ENCODE data around the gene KNOP1.
"Not testable (repeated sequence)": the region's sequence is repeated elsewhere in the genome, so short reads cannot be mapped to it uniquely, and the experiment has no call there.

The KNOP1 gene

GRCh38 chr16:19683453-19684236 lies 34.4 kb downstream of the KNOP1 start:
- no peak for DNase-seq (ENCODE audit: low read depth)

DNA sequence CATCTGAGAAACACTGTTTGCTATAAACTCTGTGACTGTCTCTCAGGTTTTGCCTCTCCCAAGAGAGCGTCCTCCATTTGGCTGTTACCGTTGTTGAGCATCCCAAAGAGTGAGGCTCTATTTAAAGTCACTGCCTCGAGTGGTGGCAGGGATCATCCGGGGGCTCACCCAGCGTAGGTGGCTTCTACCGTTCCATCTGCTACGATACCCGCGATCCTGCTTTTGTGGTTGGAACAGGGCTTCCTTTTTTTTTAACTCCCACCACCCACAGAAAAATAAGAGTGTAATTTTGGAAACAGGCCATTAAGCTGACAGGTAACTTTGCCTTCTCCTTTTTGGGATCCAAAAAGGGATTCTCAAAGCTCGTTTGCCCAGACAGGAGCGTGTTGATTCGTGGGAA lies 36.4 kb downstream of the KNOP1 start:
- no peak for DNase-seq (ENCODE audit: low read depth)

DNA sequence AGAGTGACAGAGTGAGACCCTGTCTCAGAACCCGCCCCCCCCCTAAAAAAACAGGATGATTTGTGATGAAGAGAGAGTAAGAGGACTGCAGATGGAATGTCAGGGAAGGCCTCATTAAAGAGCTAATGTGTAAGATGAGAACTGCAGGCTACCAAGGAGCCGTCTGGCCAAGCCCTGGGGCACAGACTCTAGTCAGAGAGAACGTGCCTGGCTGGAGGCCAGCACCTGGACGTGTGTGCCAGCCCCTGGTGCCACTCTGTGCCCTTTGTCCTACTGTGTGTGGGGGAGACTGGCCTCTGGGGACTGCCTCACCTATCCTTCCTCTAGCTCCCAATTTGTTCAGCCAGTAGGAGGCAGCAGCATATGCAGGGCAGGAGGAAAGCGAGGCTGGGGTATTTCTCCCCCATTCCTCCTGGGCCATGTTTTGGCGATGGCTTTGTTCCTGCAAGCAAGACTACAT lies 37.1 kb downstream of the KNOP1 start:
- no peak for DNase-seq (ENCODE audit: low read depth)

DNA sequence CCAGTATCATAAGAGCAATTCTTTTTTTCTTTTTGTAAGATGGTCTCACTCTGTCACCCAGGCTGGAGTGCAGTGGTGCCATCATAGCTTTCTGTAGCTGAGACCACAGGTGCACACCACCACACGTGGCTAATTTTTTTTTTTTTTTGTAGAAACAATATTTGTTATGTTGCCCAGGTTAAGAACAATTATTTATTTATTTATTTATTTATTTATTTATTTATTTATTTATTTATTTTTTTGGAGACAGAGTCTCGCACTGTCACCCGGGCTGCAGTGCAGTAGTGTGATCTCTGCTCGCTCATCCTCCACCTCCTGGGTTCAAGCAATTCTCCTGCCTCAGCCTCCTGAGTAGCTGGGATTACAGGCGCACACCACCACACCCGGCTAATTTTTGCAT lies 38.7 kb downstream of the KNOP1 start:
- DNase-seq (ENCODE audit: low read depth): not testable (repeated sequence)

DNA sequence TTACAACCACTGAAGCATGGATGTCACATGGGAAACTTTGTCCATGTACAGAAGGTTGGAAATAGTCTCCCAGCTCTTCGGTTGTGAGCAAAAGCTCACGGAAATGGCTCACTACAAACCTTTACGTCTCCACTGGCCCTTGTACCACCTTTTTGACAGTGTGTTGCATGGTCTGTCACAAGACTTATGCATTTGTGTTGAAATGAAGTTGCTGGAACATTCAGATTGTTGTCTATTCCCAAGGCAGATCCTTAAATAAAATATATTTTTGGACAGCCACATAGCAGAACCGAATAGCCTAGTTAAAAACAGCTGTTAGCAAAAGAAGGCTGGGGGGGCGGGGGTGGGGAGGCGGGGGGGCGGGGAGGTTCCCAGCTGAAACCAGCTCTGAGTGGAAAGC lies 39.2 kb downstream of the KNOP1 start:
- DNase-seq (ENCODE audit: low read depth): no peak

DNA sequence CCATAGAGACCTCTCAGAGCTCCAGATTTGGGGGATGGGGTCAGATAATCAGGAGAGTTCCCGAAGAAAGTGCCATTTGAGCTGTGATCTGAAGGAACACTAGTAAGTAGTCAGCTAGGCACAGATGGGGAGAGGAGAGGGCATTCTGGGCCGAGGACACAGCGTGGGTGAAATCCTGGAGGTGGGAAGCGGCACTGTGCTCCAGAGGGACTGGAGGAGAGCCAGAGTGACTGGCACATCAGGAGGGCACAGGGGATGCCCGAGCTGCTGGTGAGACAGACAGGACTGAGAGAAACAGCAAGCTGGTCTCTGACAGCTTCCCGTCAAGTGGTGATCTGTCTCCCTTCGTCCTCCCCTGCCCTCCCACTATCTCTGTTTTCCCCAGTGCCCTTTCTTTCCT lies 40.6 kb downstream of the KNOP1 start:
- no peak for DNase-seq (ENCODE audit: low read depth)

GRCh38 chr16:19674485-19674884 lies 43.5 kb downstream of the KNOP1 start:
- no peak for DNase-seq (ENCODE audit: low read depth)

GRCh38 chr16:19672378-19672777 lies 45.6 kb downstream of the KNOP1 start:
- no peak for DNase-seq (ENCODE audit: low read depth)

DNA sequence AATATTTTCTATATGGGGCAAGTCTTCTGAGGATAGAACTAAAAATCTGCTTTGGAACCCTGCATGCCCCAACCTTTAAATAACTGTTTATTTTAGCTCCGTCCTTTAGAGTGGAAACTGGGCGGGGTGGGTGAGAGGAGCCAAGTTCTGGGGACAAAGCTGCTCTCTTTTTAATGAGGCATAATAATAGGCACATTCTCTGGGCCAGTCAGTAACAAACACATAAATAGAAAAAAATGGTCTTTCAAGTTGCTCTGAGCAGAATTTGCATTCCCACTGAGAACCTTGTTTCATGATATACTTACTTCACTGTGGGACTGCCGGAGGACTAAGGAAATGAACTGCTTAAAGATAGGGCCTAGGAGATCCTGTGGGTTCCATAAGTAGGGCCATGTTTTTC lies 51.5 kb downstream of the KNOP1 start:
- DNase-seq (ENCODE audit: low read depth): no peak

- DNase-seq (ENCODE audit: low read depth): not testable (repeated sequence)
Observed at GRCh38 chr16:19665313-19665712, 52.7 kb downstream of the KNOP1 start.

DNA sequence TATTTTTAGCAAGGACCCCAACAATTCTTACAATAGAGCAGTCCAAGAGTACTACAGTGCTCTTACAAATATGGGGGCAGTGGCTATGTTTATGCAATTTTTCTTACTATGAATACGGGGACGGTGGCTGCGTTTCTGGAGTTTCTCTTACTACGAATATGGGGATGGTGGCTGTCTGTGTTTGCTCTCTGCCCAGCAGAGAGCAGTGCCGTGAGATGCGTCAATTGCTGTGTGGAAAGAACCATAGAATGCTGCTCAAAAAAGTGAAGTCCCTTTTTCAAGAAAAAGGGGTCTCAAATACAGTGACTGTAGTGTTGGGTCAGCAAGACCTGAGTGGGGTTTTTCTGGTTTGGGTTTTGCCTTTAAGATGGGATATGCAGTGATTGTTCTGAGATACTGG lies 53.9 kb downstream of the KNOP1 start:
- no peak for DNase-seq (ENCODE audit: low read depth)

- no peak for DNase-seq (ENCODE audit: low read depth)
Observed at GRCh38 chr16:19662351-19662750, 55.7 kb downstream of the KNOP1 start.

GRCh38 chr16:19660432-19660831 lies 57.6 kb downstream of the KNOP1 start:
- no peak for DNase-seq (ENCODE audit: low read depth)

GRCh38 chr16:19659554-19659953 lies 58.5 kb downstream of the KNOP1 start:
- no peak for DNase-seq (ENCODE audit: low read depth)

DNA sequence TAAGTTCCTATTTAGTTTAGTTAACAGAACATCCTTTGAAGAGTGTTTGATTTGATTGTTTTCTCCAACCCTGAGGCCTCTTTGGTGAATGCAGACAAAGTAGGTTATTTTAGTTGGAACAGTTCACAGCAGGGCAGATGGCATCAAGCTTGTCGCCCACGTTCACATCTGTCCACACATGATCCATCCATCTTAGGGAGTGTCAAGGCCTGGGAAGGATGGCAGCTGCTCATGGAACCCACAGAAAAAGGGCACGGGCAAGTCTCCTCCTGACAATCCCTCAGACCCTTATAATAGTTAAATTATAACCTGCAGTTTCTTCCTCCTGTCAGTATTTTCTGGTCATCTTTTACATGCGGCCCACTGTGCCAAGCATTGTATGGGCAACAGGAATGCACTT lies 60.2 kb downstream of the KNOP1 start:
- no peak for DNase-seq (ENCODE audit: low read depth)

- no peak for DNase-seq (ENCODE audit: low read depth)
Observed at GRCh38 chr16:19655242-19655777, 62.7 kb downstream of the KNOP1 start.

DNA sequence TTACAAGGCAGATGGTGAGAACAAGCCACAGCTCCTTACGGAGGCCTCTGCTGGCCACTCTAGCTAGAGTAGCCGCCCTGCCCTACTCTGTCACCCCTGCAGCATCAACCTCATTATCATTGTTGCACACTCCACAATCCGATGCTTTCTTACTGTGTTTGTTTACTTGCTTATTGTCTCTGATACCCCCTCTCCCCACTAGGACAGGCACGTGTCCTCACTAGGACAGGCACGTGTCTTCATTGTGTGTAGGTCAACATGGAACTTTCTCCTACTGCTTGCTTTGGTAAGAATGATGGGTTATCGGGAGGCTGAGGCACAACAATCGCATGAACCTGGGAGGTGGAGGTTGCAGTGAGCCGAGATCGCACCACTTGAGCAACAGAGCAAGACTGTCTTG lies 63.9 kb downstream of the KNOP1 start:
- DNase-seq (ENCODE audit: low read depth): no peak

All from stimulated activated CD4-positive, alpha-beta T cell treated with anti-CD3 and anti-CD28 coated beads, Interleukin-2, amount 100 ng/mL, for 4 hours (primary cell).